HepG2 (cell line): ENCODE results near the gene CAMTA1. TPM values are rescaled to one million over a fixed set of nuclear protein-coding genes. Genes with fewer than 3 reads are reported as not detected.

ENCODE experiments used
- ATAC-seq: fragments of 200-7000 bp; cut with Tn5 transposase; 3 replicates; pipeline ENCODE4 v1.9.1; 2020; ENCODE audit warnings: mild to moderate bottlenecking, moderate library complexity
- BruUV-seq: library from RNA; stranded (reverse); fragments of 400-500 nt; replicated peaks from 2 replicates; lab custom pipeline; 2021; lab: Mats Ljungman, UMichigan
- CTCF ChIA-PET: fragments of 300-600 bp; formaldehyde crosslinking; extraction: SDS; loops from one replicate; lab custom pipeline; 2021; ENCODE audit warnings: low total read pairs, inconsistent platforms, low intra/inter-chr PET ratio; lab: Yijun Ruan, JAX
- POLR2A ChIA-PET: fragments of 350-600 bp; sonication (Branson Sonifier 250); formaldehyde crosslinking; loops from one replicate; lab custom pipeline; 2020; ENCODE audit warnings: antibody characterized with exemption, inconsistent platforms; lab: Yijun Ruan, JAX
- DNase-seq: peaks from one replicate; pipeline ENCODE4 v3.0.0-alpha.2; 2015; ENCODE audit warnings: low spot score
- FAIRE-seq: peaks from 3 replicates; lab custom pipeline; 2011; peaks lifted over from hg19 to GRCh38; lab: Jason Lieb, UNC
- H2AFZ ChIP-seq: one replicate; pipeline ENCODE4 v1.6.1; 2011; ENCODE audit warnings: low read length, inconsistent platforms
- H3K27ac ChIP-seq: fragments of 300-600 bp; 3 replicates; pipeline ENCODE4 v1.8.0; 2011; ENCODE audit warnings: mixed run types, mild to moderate bottlenecking, mixed read lengths, low read length, inconsistent platforms; ENCODE audit not compliant: insufficient read depth; ENCODE audit errors: extremely low read length
- H3K27me3 ChIP-seq, 2 experiments: fragments of 200-600 bp in 1 of 2; 2 replicates in 1 of 2; 3 replicates in 1 of 2; pipeline versions ENCODE4 v1.6.0 to v1.8.0; 2011; ENCODE audit warnings: low read length in 2 of 2, mild to moderate bottlenecking in 2 of 2, moderate library complexity in 2 of 2, inconsistent platforms in 1 of 2; ENCODE audit not compliant: insufficient read depth in 2 of 2, control insufficient read depth in 1 of 2
- H3K36me3 ChIP-seq, 2 experiments: fragments of 200-600 bp in 1 of 2; replicated peaks in 1 of 2; 2 replicates in 1 of 2; 3 replicates in 1 of 2; pipeline versions ENCODE4 v1.5.1 to v1.8.0; 2011; ENCODE audit warnings: low read length in 2 of 2, inconsistent platforms in 1 of 2; ENCODE audit not compliant: insufficient read depth in 2 of 2, control insufficient read depth in 1 of 2
- H3K4me1 ChIP-seq: 2 replicates; pipeline ENCODE4 v1.5.1; 2012; ENCODE audit warnings: low read length, inconsistent platforms; ENCODE audit not compliant: insufficient read depth
- H3K4me2 ChIP-seq: 2 replicates; pipeline ENCODE4 v1.6.0; 2011; ENCODE audit warnings: low read depth, low read length, inconsistent platforms
- H3K4me3 ChIP-seq, 3 experiments: fragments of 200-600 bp in 1 of 3; sonication (generic), shearing (Covaris generic) in 1 of 3; replicated peaks in 1 of 3; 2 replicates each; pipeline ENCODE4 v1.5.1; 2011 to 2016; ENCODE audit warnings: low read length in 3 of 3, inconsistent platforms in 2 of 3, low read depth in 2 of 3, mild to moderate bottlenecking in 2 of 3, control low read depth in 1 of 3, mixed read lengths in 1 of 3; ENCODE audit not compliant: insufficient read depth in 1 of 3
- H3K79me2 ChIP-seq: one replicate; pipeline ENCODE4 v1.6.1; 2011; ENCODE audit warnings: low read length, inconsistent platforms; ENCODE audit not compliant: insufficient read depth
- H3K9ac ChIP-seq: 2 replicates; pipeline ENCODE4 v1.6.0; 2011; ENCODE audit warnings: mild to moderate bottlenecking, low read depth, low read length, inconsistent platforms; ENCODE audit not compliant: insufficient read depth
- H3K9me3 ChIP-seq: 2 replicates; pipeline ENCODE4 v1.5.1; 2012; ENCODE audit warnings: mild to moderate bottlenecking, low read length
- H4K20me1 ChIP-seq: 2 replicates; pipeline ENCODE4 v1.6.0; 2011; ENCODE audit warnings: inconsistent platforms, mild to moderate bottlenecking, low read length, moderate library complexity; ENCODE audit not compliant: insufficient read depth
- EHMT2 ChIP-seq: fragments of 200-600 bp; sonication (generic); IDR thresholded peaks from 2 replicates; pipeline ENCODE4 v1.7.0; 2017; ENCODE audit warnings: antibody characterized with exemption, low read depth, low read length, borderline replicate concordance
- GATAD2A ChIP-seq: IDR thresholded peaks from 2 replicates; pipeline ENCODE4 v1.6.1; 2016
- JUN ChIP-seq: sonication (generic); formaldehyde crosslinking; IDR thresholded peaks from 2 replicates; pipeline ENCODE4 v1.4.0; 2020; ENCODE audit warnings: mild to moderate bottlenecking, missing genetic modification reagents
- RAD21 ChIP-seq: fragments of 450-650 bp; formaldehyde crosslinking; IDR thresholded peaks from 2 replicates; pipeline ENCODE4 v1.5.0; 2020; ENCODE audit warnings: mild to moderate bottlenecking
- SP1 ChIP-seq, 2 experiments: fragments of 450-650 bp in 1 of 2; sonication (generic) in 1 of 2; formaldehyde crosslinking in 1 of 2; IDR thresholded peaks; 2 replicates each; pipeline versions ENCODE4 v1.4.0 to v1.6.1; 2016 to 2020; ENCODE audit warnings: missing genetic modification reagents in 1 of 2
- ZBTB3 ChIP-seq: sonication (generic); formaldehyde crosslinking; IDR thresholded peaks from 2 replicates; pipeline ENCODE4 v1.4.0; 2020; ENCODE audit warnings: low read depth, mild to moderate bottlenecking, moderate library complexity, missing genetic modification reagents, borderline replicate concordance
- ZFX ChIP-seq: sonication (generic); formaldehyde crosslinking; IDR thresholded peaks from 2 replicates; pipeline ENCODE4 v1.4.0; 2020; ENCODE audit warnings: mild to moderate bottlenecking, low read depth, missing genetic modification reagents, moderate library complexity
- ZNF577 ChIP-seq: sonication (generic); formaldehyde crosslinking; IDR thresholded peaks from 2 replicates; pipeline ENCODE4 v1.4.0; 2020; ENCODE audit warnings: mild to moderate bottlenecking, low read depth, missing genetic modification reagents, borderline replicate concordance
- ZNF781 ChIP-seq: sonication (generic); formaldehyde crosslinking; IDR thresholded peaks from 2 replicates; pipeline ENCODE4 v1.5.1; 2020; ENCODE audit warnings: borderline replicate concordance, mild to moderate bottlenecking, missing genetic modification reagents; ENCODE audit errors: not compliant biosample characterization
- ZNF841 ChIP-seq: sonication (generic); formaldehyde crosslinking; IDR thresholded peaks from 2 replicates; pipeline ENCODE4 v1.8.1; 2023; ENCODE audit warnings: missing genetic modification reagents, borderline replicate concordance
- WGBS: methylation state at CpG from one replicate; pipeline ENCODE4 v1.1.6; 2017; ENCODE audit warnings: low lambda C conversion rate; 5-methylcytosine and 5-hydroxymethylcytosine counted together
- in situ Hi-C: cut with HindIII; loops from 2 replicates; pipeline ENCODE4 v1.10.0; 2017; ENCODE audit warnings: low pct_unique_long_range_greater_than_20kb; ENCODE audit not compliant: extremely low pct_ligation_motif_present
- intact Hi-C: fragments of 100-400 bp; cut with micrococcal nuclease; formaldehyde crosslinking; loops from one replicate; pipeline ENCODE4 v1.10.0; 2022; ENCODE audit not compliant: unreplicated experiment
- polyA plus RNA-seq, 8 experiments: library from polyadenylated mRNA; depleted of rRNA in 3 of 8; stranded (reverse) in 7 of 8; unstranded in 1 of 8; fragments of >200 nt; fragmentation: Illumina TruSeq in 4 of 8; extraction: Trizol in 4 of 8; gene quantifications; 2 replicates each; pipeline versions ENCODE4 v1.2.1 to v1.2.3, GENCODE V29; 2011 to 2016; ENCODE audit warnings: low read depth in 4 of 8, missing spikeins in 1 of 8, mixed read lengths in 1 of 8; ENCODE audit not compliant: insufficient read depth in 1 of 8
- total RNA-seq, 5 experiments: library from RNA; depleted of rRNA; stranded (reverse); fragments of >200 nt; fragmentation: Illumina TruSeq; extraction: Trizol; gene quantifications; 2 replicates each; pipeline ENCODE4 v1.2.3, GENCODE V29; 2016; ENCODE audit warnings: low read depth in 1 of 5
- TF ChIP-seq, protein P1 (sequence below): sonication (generic); formaldehyde crosslinking; IDR thresholded peaks from 2 replicates; pipeline ENCODE4 v1.4.0; 2020; ENCODE audit warnings: missing genetic modification reagents
- TF ChIP-seq, protein P2 (sequence below): sonication (generic); formaldehyde crosslinking; IDR thresholded peaks from 2 replicates; pipeline ENCODE4 v1.8.0; 2022; ENCODE audit warnings: mild to moderate bottlenecking, missing genetic modification reagents, moderate library complexity
- TF ChIP-seq, protein P3 (sequence below): IDR thresholded peaks from 2 replicates; pipeline ENCODE4 v1.6.1; 2012; ENCODE audit warnings: low read length, improper control_type of control experiment

CAMTA1 gene
- total and polyA plus RNA-seq, 2 of the 13 experiments (the other 11 are each of a cell fraction or from before 2014, with no cell fraction given), result 25.0 to 36.4 TPM

DNA sequence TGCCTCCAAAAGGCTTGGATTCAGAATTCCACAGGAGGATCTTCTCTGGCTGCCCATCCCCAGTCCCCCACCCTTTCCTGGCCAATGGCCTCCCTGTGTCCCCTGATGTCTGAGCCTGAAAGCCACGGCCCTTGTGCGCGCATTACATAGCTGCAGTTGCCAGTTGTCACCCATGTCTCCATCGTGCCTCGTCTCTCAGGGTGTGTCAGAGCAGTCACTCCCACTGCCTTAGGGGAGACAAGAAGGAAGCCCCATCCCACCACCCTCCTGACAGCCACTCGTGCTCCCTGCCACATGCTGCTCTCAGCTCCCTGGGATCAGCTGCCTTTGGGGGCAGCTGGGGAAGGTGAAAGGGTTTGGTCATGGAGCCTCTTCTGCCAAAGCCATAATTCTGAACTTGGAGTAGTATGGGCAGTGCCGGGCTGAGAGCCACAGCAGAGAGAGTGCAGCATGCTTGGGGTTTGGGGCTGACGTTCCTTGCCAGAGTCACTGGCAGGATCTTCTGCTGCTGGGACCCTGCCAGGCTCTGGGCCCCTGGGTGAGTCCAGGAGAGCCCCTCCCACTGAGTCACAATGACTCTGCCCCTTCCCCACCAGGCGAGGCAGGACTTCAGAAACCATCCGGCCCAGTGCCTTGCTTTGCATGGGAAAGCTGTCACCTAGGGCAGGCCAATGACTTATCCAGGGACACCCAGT lies 700.0 kb downstream of the CAMTA1 start:
- intact Hi-C loops (no loop called here), in situ Hi-C loops (no loop called here)
- no peak for DNase-seq
- no peak overlapping the region for H2AFZ ChIP-seq
- WGBS, result 70% methylated on average over 2 of the region's 10 CpGs
- no peaks in the 10 kb centered on the region for H4K20me1 ChIP-seq
- H3K36me3 ChIP-seq, result no peaks in the 10 kb centered on the region
- ATAC-seq, result no peak
- BruUV-seq, result no TSS peak
- H3K9me3 ChIP-seq, result no peaks in the 10 kb centered on the region
- H3K4me3 ChIP-seq, result no peak overlapping the region
- peaks cover 2 to 12% of the 10 kb centered on the region in 2 experiments; a peak in 3 of 5 replicates for H3K27me3 ChIP-seq
- H3K27ac ChIP-seq, result no peak overlapping the region
- FAIRE-seq, result no peak
- no peaks in the 10 kb centered on the region for H3K4me1 ChIP-seq
- ChIA-PET CTCF (no interaction called here), POLR2A (no interaction called here)
- no peak overlapping the region for H3K9ac ChIP-seq
- TF ChIP-seq, protein P1, sequence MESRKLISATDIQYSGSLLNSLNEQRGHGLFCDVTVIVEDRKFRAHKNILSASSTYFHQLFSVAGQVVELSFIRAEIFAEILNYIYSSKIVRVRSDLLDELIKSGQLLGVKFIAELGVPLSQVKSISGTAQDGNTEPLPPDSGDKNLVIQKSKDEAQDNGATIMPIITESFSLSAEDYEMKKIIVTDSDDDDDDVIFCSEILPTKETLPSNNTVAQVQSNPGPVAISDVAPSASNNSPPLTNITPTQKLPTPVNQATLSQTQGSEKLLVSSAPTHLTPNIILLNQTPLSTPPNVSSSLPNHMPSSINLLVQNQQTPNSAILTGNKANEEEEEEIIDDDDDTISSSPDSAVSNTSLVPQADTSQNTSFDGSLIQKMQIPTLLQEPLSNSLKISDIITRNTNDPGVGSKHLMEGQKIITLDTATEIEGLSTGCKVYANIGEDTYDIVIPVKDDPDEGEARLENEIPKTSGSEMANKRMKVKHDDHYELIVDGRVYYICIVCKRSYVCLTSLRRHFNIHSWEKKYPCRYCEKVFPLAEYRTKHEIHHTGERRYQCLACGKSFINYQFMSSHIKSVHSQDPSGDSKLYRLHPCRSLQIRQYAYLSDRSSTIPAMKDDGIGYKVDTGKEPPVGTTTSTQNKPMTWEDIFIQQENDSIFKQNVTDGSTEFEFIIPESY (CRISPR knock-in tag), result no peak
- TF ChIP-seq GATAD2A (CRISPR knock-in tag), result no peak
- TF ChIP-seq EHMT2, result no peak
- TF ChIP-seq RAD21 (CRISPR knock-in tag), result no peak
- no peak for TF ChIP-seq JUN (CRISPR knock-in tag)
- TF ChIP-seq ZNF841, result no peak
- TF ChIP-seq ZFX (CRISPR knock-in tag), result no peak
- TF ChIP-seq, protein P2, sequence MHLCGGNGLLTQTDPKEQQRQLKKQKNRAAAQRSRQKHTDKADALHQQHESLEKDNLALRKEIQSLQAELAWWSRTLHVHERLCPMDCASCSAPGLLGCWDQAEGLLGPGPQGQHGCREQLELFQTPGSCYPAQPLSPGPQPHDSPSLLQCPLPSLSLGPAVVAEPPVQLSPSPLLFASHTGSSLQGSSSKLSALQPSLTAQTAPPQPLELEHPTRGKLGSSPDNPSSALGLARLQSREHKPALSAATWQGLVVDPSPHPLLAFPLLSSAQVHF (CRISPR knock-in tag), result no peak
- TF ChIP-seq SP1 (IDR thresholded peaks at IDR 0.05), result no peak
- no peak for TF ChIP-seq SP1 (CRISPR knock-in tag; IDR thresholded peaks at IDR 0.05)
- TF ChIP-seq ZBTB3 (CRISPR knock-in tag), result no peak
- TF ChIP-seq ZNF781 (CRISPR knock-in tag), result no peak
- TF ChIP-seq ZNF577 (CRISPR knock-in tag), result no peak
- TF ChIP-seq, protein P3, sequence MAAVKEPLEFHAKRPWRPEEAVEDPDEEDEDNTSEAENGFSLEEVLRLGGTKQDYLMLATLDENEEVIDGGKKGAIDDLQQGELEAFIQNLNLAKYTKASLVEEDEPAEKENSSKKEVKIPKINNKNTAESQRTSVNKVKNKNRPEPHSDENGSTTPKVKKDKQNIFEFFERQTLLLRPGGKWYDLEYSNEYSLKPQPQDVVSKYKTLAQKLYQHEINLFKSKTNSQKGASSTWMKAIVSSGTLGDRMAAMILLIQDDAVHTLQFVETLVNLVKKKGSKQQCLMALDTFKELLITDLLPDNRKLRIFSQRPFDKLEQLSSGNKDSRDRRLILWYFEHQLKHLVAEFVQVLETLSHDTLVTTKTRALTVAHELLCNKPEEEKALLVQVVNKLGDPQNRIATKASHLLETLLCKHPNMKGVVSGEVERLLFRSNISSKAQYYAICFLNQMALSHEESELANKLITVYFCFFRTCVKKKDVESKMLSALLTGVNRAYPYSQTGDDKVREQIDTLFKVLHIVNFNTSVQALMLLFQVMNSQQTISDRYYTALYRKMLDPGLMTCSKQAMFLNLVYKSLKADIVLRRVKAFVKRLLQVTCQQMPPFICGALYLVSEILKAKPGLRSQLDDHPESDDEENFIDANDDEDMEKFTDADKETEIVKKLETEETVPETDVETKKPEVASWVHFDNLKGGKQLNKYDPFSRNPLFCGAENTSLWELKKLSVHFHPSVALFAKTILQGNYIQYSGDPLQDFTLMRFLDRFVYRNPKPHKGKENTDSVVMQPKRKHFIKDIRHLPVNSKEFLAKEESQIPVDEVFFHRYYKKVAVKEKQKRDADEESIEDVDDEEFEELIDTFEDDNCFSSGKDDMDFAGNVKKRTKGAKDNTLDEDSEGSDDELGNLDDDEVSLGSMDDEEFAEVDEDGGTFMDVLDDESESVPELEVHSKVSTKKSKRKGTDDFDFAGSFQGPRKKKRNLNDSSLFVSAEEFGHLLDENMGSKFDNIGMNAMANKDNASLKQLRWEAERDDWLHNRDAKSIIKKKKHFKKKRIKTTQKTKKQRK, result no peak
- H3K79me2 ChIP-seq, result no peaks in the 10 kb centered on the region
- no peak overlapping the region for H3K4me2 ChIP-seq
